Tibial artery (tissue), 4 donors: ENCODE measurements around the gene PLK4.

Experiments used
- DNase-seq, 2 donors: peaks; one replicate each; pipeline ENCODE4 v3.0.0-alpha.2; 2019
- H3K27ac ChIP-seq, 2 donors: fragments of 200-600 bp; sonication (generic) in 1 of 2; 1 replicate in 1 of 2; 2 replicates in 1 of 2; pipeline ENCODE4 v1.5.1; 2018 to 2019; ENCODE audit warnings: mild to moderate bottlenecking in 1 of 2
- H3K27me3 ChIP-seq, 2 donors: fragments of 200-600 bp; sonication (generic) in 1 of 2; one replicate each; pipeline versions ENCODE4 v1.5.1 to v1.6.0; 2016 to 2019
- H3K36me3 ChIP-seq, 3 donors: fragments of 200-600 bp; sonication (generic) in 2 of 3; one replicate each; pipeline ENCODE4 v1.5.1; 2016 to 2019; ENCODE audit warnings: mild to moderate bottlenecking in 2 of 3
- H3K4me1 ChIP-seq, 4 donors: fragments of 200-600 bp; sonication (generic) in 2 of 4; 1 replicate in 3 of 4; 2 replicates in 1 of 4; pipeline ENCODE4 v1.5.1; 2016 to 2019
- H3K4me3 ChIP-seq, 2 donors: fragments of 200-600 bp; sonication (generic) in 1 of 2; 1 replicate in 1 of 2; 2 replicates in 1 of 2; pipeline ENCODE4 v1.5.1; 2018 to 2019; ENCODE audit warnings: mild to moderate bottlenecking in 2 of 2
- H3K9me3 ChIP-seq, 3 donors: fragments of 200-600 bp; sonication (generic) in 1 of 3; one replicate each; pipeline ENCODE4 v1.5.1; 2016 to 2019
- CTCF ChIP-seq, 2 experiments: fragments of 200-600 bp in 1 of 2; fragments of 450-650 bp in 1 of 2; IDR thresholded peaks; one replicate each; pipeline ENCODE4 v1.5.1; 2017 to 2019; ENCODE audit warnings: antibody characterized with exemption in 2 of 2, mild to moderate bottlenecking in 1 of 2, moderate library complexity in 1 of 2
- intact Hi-C: fragments of 100-400 bp; cut with DNase I; formaldehyde crosslinking; loops from one replicate; pipeline ENCODE4 v1.15.0; 2023; ENCODE audit warnings: low total_unique reads

The PLK4 gene

GRCh38 chr4:127846765-127847164 is 33.9 kb upstream of the PLK4 start:
- TF ChIP-seq CTCF (IDR thresholded peaks at IDR 0.05): no peak
- intact Hi-C loops: no loop called here
- Histone ChIP-seq H3K27me3 (no peaks in the 10 kb centered on the region), H3K9me3 (peaks cover 0 to 45% (median 12%) of the 10 kb centered on the region in 3 donors), H3K27ac (no peak overlapping the region), H3K4me1 (no peaks in the 10 kb centered on the region), H3K4me3 (no peak overlapping the region), H3K36me3 (peaks cover 0 to 6% (median 0%) of the 10 kb centered on the region in 3 donors)
- no peak for DNase-seq

- no peak for DNase-seq
- H3K27me3 ChIP-seq: no peaks in the 10 kb centered on the region
- H3K36me3 ChIP-seq: peaks cover 0 to 6% (median 0%) of the 10 kb centered on the region in 3 donors
- no peak for TF ChIP-seq CTCF (IDR thresholded peaks at IDR 0.05)
- no peaks in the 10 kb centered on the region for H3K4me1 ChIP-seq
- H3K4me3 ChIP-seq: no peak overlapping the region
- H3K9me3 ChIP-seq: peaks cover 0 to 57% (median 19%) of the 10 kb centered on the region in 3 donors
- no peak overlapping the region for H3K27ac ChIP-seq
- intact Hi-C loops: no loop called here
Observed at GRCh38 chr4:127849505-127850234, 31.0 kb upstream of the PLK4 start.

- Histone ChIP-seq H3K36me3 (peaks cover 0 to 6% (median 0%) of the 10 kb centered on the region in 3 donors), H3K9me3 (peaks cover 0 to 44% (median 21%) of the 10 kb centered on the region in 3 donors), H3K4me3 (no peak overlapping the region), H3K27me3 (no peaks in the 10 kb centered on the region), H3K27ac (no peak overlapping the region), H3K4me1 (no peaks in the 10 kb centered on the region)
- DNase-seq: no peak
- intact Hi-C loops: no loop called here
- TF ChIP-seq CTCF (IDR thresholded peaks at IDR 0.05): no peak
Observed at GRCh38 chr4:127852661-127853060, 28.0 kb upstream of the PLK4 start.

- DNase-seq: no peak
- H3K9me3 ChIP-seq: peaks cover 0 to 15% (median 9%) of the 10 kb centered on the region in 3 donors
- H3K36me3 ChIP-seq: no peaks in the 10 kb centered on the region
- H3K4me1 ChIP-seq: no peaks in the 10 kb centered on the region
- H3K27ac ChIP-seq: no peak overlapping the region
- intact Hi-C loops: no loop called here
- no peak for TF ChIP-seq CTCF (IDR thresholded peaks at IDR 0.05)
- H3K4me3 ChIP-seq: no peak overlapping the region
- no peaks in the 10 kb centered on the region for H3K27me3 ChIP-seq
Observed at GRCh38 chr4:127856196-127856812, 24.4 kb upstream of the PLK4 start.

DNA sequence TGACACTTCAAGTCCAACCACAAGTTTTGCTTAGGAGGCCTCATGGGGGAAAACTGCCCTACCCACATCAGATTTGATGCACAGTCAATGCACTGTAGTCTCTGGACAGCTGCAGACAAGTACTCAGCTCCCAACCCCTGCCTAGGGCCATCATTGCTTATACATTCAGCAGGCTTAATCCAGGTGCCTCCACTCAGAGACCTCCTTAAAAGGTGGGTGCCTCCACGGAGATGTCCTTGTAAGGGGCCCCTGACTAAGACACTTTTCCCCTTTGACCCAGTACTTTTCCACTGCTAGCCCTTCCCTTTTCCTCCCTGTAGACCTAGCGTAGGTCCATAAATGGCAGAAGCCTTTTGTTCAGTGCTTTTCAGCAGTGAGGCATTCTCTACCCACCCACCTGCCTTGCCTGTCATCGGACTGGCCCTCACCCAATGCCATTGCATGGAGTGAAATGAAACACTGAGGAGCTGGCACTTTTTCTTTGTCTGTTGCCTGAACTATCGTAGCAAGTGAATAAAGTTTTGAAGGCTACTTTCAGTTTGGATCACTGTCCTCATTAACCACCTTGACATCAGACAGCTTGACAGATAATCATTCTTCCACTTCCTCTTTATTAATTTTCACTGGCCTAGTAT is 23.8 kb upstream of the PLK4 start:
- intact Hi-C loops: no loop called here
- Histone ChIP-seq H3K36me3 (no peaks in the 10 kb centered on the region), H3K4me3 (no peak overlapping the region), H3K9me3 (peaks cover 0 to 14% (median 9%) of the 10 kb centered on the region in 3 donors), H3K27me3 (no peaks in the 10 kb centered on the region), H3K4me1 (no peaks in the 10 kb centered on the region), H3K27ac (no peak overlapping the region)
- no peak for TF ChIP-seq CTCF (IDR thresholded peaks at IDR 0.05)
- no peak for DNase-seq
